HG03520 (cell line): ENCODE results near the gene FZD2.
"Not testable (repeated sequence)": the region's sequence is repeated elsewhere in the genome, so short reads cannot be mapped to it uniquely, and the experiment has no call there.

Experiments
- ATAC-seq: cut with Tn5 transposase; IDR thresholded peaks from one replicate; pipeline ENCODE4 v1.9.1; 2021; ENCODE audit warnings: mild to moderate bottlenecking, moderate library complexity; ENCODE audit not compliant: unreplicated experiment

Gene FZD2

DNA sequence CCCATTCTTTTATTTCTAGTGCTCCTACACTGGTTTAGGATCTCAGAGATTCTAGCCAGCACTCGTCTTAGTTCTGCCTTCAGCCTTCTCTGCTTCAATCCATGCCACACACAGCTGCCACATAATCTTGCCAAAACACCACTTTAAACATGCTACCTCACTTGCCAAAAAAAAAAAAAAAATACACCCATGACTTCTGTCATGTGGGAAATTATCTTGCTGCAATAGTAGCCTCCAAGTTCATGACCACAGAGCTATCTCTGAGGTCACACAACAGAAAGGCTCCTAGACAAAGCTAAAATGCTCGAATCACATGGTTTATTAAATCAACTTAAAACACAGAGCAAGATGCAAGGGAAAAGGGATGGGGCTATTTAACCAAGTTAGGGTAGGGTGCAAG is 18.1 kb downstream of the FZD2 start:
- ATAC-seq = no peak

GRCh38 chr17:44578947-44579346 is 21.7 kb downstream of the FZD2 start:
- no peak for ATAC-seq

DNA sequence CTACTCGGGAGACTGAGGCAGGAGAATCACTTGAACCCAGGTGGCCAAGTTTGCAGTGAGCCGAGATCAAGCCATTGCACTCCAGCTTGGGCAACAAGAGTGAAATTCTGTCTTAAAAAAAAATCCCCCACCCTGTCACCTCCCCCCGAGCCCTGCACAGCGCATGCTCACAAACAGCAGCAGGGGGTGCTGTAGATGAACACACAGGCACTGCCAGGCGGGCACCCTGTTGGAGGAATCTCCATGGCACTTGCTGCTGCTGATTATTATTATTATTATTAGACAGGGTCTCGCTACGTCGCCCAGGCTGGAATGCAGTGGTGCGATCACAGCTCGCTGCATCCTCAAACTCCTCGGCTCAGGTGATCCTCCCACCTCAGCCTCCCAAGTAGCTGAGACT is 24.6 kb downstream of the FZD2 start:
- no peak for ATAC-seq

- no peak for ATAC-seq
Observed at GRCh38 chr17:44584443-44584842, 27.2 kb downstream of the FZD2 start.

DNA sequence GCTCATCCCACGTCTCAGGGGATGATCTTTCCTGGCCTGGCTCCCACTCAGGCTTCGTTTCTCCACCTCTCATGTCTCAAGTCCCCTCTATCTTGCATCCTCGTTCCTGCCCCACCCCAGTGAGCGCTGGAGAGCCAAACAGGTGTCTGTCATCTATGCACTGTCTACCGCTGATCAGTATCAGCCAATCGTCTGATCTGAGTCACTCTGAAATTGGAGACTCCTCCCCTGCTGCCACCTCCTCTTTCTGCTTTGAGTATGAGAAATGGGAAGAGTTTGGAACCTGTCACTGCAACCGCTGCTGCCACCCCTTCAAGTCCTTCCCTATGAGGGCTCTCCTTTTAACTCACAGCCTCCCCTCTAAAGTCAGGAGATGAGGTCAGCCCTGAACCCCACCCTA is 28.0 kb downstream of the FZD2 start:
- ATAC-seq = no peak

- ATAC-seq = no peak
Observed at GRCh38 chr17:44587339-44587738, 30.1 kb downstream of the FZD2 start.

GRCh38 chr17:44589316-44590071 is 32.2 kb downstream of the FZD2 start:
- no peak for ATAC-seq

DNA sequence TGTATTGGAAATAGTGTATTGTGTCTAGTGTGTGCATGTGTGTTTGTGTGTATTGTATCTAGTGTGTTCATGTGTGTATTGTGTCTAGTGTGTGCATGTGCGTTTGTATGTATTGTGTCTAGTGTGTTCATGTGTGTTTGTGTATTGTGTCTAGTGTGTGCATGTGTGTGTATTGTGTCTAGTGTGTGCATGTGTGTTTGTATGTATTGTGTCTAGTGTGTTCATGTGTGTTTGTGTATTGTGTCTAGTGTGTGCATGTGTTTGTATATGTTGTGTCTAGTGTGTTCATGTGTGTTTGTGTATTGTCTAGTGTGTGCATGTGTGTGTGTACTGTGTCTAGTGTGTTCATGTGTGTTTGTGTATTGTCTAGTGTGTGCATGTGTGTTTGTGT is 32.8 kb downstream of the FZD2 start:
- ATAC-seq = not testable (repeated sequence)

DNA sequence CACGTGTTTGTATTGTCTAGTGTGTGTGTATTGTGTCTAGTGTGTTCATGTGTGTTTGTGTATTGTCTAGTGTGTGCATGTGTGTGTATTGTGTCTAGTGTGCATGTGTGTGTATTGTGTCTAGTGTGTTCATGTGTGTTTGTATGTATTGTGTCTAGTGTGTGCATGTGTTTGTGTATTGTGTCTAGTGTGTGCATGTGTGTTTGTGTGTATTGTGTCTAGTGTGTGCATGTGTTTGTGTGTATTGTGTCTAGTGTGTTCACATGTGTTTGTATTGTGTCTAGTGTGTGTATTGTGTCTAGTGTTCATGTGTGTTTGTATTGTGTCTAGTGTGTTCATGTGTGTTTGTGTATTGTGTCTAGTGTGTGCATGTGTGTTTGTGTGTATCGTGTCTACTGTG is 33.5 kb downstream of the FZD2 start:
- not testable (repeated sequence) for ATAC-seq

DNA sequence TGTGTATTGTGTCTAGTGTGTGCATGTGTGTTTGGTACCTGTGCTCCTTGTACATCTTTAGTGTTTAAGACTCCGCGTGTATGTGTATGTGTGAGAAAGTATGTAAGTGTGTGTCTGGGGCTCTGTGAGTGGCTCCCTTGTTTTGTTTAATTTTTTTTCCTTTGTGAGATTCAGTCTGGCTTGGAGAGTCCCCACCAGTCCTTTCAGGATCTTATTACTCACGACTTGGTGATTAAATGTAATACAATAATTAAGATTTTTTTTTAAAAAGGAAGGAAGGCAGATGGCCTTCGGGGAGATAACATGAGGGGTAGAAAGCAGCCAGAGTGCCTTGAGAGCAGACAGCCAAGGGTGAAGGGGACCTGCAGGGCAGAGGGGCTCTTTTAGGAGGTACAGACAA is 33.9 kb downstream of the FZD2 start:
- no peak for ATAC-seq

DNA sequence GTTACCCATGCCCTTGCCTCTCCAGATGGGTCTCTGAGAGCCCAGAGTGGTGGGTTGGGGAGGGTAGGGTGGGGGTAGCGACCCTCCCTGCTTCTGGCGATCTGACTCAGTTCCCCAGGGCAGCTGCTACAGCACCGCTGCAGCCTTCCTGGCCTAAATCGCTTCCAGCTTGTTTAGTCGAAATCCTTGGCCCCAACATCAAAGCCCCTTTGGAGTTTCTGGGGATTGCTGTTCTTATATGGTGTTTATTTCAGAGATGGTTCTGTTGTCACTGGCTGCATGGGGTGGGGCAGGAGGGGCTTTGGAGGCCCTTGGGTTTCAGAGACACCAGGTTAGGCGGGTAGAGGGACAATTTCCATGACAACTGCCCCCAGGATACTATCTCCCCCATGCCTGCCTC is 35.9 kb downstream of the FZD2 start:
- ATAC-seq = no peak

- ATAC-seq = no peak
Observed at GRCh38 chr17:44595216-44595775, 38.0 kb downstream of the FZD2 start.

- no peak for ATAC-seq
Observed at GRCh38 chr17:44598329-44598728, 41.0 kb downstream of the FZD2 start.

DNA sequence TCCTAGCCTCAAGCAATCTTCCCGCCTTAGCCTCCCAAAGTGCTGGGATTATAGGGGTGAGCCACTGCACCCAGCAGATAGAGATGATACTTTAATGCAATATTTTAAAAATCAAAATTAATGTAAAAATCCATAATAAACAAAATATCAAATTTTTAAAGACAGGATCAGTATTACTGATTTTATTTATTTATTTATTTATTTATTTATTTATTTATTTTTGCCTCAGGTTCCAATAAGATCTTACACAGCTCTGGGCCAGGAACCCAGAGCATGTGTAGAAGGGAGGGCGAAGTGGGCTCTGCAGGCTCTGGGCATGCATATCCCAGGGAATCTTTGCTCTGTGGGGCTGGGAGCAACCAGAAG is 41.6 kb downstream of the FZD2 start:
- ATAC-seq = no peak

GRCh38 chr17:44599298-44600175 is 42.3 kb downstream of the FZD2 start:
- no peak for ATAC-seq

GRCh38 chr17:44601539-44601938 is 44.3 kb downstream of the FZD2 start:
- no peak for ATAC-seq

- ATAC-seq = no peak
Observed at GRCh38 chr17:44601973-44602372, 44.7 kb downstream of the FZD2 start.

DNA sequence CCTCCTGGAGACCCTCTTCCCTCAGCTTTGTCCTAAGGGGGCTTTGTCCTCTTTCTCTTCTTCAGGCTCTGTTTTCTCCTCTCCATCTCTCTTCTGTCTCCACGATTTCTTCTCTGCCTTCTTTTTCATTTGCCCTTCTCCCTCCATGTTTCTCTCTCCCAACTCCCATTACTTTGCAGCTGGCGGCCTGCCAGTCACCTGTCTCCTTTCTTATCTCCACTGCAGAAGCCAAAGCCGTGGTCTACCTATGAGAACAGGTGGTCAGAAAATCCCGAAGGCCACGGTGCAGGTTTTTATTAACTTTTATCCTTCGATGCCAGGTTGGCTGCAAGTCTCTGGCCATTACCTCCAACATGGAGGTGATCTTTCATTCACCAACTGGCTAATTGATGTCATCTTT is 45.1 kb downstream of the FZD2 start:
- no peak for ATAC-seq

- no peak for ATAC-seq
Observed at GRCh38 chr17:44602970-44603369, 45.7 kb downstream of the FZD2 start.

DNA sequence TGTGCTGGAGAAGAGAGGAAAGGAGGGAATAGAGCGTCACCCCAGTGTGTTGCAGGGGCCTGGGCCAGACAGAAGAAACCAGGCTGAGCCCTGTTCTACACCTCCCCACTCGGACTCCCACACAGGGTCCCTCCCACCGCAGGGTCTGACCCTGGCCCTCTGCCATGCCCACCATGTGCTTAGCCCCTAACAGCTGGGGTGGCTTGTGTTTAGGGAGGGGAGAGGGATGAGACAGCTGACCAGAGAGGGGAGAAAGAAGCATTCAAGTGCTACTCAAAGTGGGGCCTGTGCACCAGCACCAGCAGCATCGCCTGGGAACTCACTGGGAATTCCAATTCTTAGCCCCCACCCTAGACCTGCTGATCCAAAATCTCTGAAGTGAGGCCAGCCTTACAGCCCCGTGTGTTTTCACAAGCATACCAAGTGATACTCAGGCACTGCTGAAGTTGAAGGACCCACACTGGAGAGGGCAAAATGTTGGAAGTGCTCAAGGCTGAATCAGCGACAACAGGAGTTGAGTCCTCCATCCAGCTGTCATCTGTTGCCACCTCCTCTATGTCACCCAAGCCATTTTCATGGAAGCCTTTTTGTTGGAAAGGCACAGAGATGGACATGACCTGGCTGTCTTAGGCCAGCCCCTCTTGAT is 47.0 kb downstream of the FZD2 start:
- ATAC-seq = no peak

GRCh38 chr17:44604768-44605485 is 47.6 kb downstream of the FZD2 start:
- ATAC-seq = no peak
